Kidney glomerular epithelial cell (primary cell): ENCODE data around the gene USP38.
A peak's percentile ranks its signal among the peaks of the same experiment; 100 is the strongest.
"Not testable (repeated sequence)": the region's sequence is repeated elsewhere in the genome, so short reads cannot be mapped to it uniquely, and the experiment has no call there.

Experiments
- DNase-seq: peaks from one replicate; lab custom pipeline; 2025; lab: John Stamatoyannopoulos, UW

USP38 gene

GRCh38 chr4:143215873-143216272 lies 31.2 kb downstream of the USP38 start:
- no peak for DNase-seq

GRCh38 chr4:143224255-143224654 lies 39.5 kb downstream of the USP38 start:
- DNase-seq = no peak

GRCh38 chr4:143225167-143225566 lies 40.5 kb downstream of the USP38 start:
- DNase-seq = no peak

- no peak for DNase-seq
These were observed 46.0 kb downstream of the USP38 start for GRCh38 chr4:143230683-143231082.

- DNase-seq = no peak
These were observed 47.6 kb downstream of the USP38 start for GRCh38 chr4:143232277-143232676.

- no peak for DNase-seq
These were observed 49.4 kb downstream of the USP38 start for GRCh38 chr4:143234153-143234552.

- DNase-seq = not testable (repeated sequence)
These were observed 52.5 kb downstream of the USP38 start for GRCh38 chr4:143237195-143237594.

GRCh38 chr4:143240939-143241679 lies 56.4 kb downstream of the USP38 start:
- no peak for DNase-seq

- DNase-seq = no peak
These were observed 57.2 kb downstream of the USP38 start for GRCh38 chr4:143241892-143242291.

GRCh38 chr4:143243041-143243440 lies 58.3 kb downstream of the USP38 start:
- DNase-seq = no peak

GRCh38 chr4:143246977-143247376 lies 62.3 kb downstream of the USP38 start:
- DNase-seq = no peak

GRCh38 chr4:143247866-143248265 lies 63.1 kb downstream of the USP38 start:
- DNase-seq = no peak

- no peak for DNase-seq
These were observed 64.1 kb downstream of the USP38 start for GRCh38 chr4:143248827-143249226.

- DNase-seq = no peak
These were observed 65.9 kb downstream of the USP38 start for GRCh38 chr4:143250617-143251016.

- DNase-seq = no peak
These were observed 66.6 kb downstream of the USP38 start for GRCh38 chr4:143251348-143251747.

- peak; percentile 57 for DNase-seq
These were observed 67.1 kb downstream of the USP38 start for GRCh38 chr4:143251779-143252178.

- no peak for DNase-seq
These were observed 67.8 kb downstream of the USP38 start for GRCh38 chr4:143252478-143252877.

GRCh38 chr4:143253166-143253565 lies 68.4 kb downstream of the USP38 start:
- no peak for DNase-seq

- no peak for DNase-seq
These were observed 69.9 kb downstream of the USP38 start for GRCh38 chr4:143254491-143255226.

GRCh38 chr4:143256456-143256855 lies 71.7 kb downstream of the USP38 start:
- no peak for DNase-seq

GRCh38 chr4:143257356-143257755 lies 72.6 kb downstream of the USP38 start:
- no peak for DNase-seq

GRCh38 chr4:143260750-143261149 lies 76.0 kb downstream of the USP38 start:
- no peak for DNase-seq

- no peak for DNase-seq
These were observed 78.1 kb downstream of the USP38 start for GRCh38 chr4:143262838-143263237.

GRCh38 chr4:143267690-143268089 lies 83.0 kb downstream of the USP38 start:
- not testable (repeated sequence) for DNase-seq
